ENCODE results near the gene SLC6A18.

The SLC6A18 gene

GRCh38 chr5:1239505-1240251 is 14.5 kb downstream of the SLC6A18 start:
- no peak for DNase-seq

- DNase-seq: no peak
These were observed 15.5 kb downstream of the SLC6A18 start for GRCh38 chr5:1240496-1241260.

GRCh38 chr5:1241509-1242080 is 16.4 kb downstream of the SLC6A18 start:
- no peak for DNase-seq

GRCh38 chr5:1242733-1243486 is 17.7 kb downstream of the SLC6A18 start:
- DNase-seq: no peak

- DNase-seq: no peak
These were observed 18.4 kb downstream of the SLC6A18 start for GRCh38 chr5:1243487-1244130.

- DNase-seq: no peak
These were observed 19.1 kb downstream of the SLC6A18 start for GRCh38 chr5:1244255-1244654.

GRCh38 chr5:1244976-1245375 is 19.8 kb downstream of the SLC6A18 start:
- no peak for DNase-seq

- DNase-seq: no peak
These were observed 20.9 kb downstream of the SLC6A18 start for GRCh38 chr5:1245905-1246576.

GRCh38 chr5:1246711-1247431 is 21.7 kb downstream of the SLC6A18 start:
- DNase-seq: no peak

GRCh38 chr5:1247811-1248210 is 22.6 kb downstream of the SLC6A18 start:
- DNase-seq: no peak

- no peak for DNase-seq
These were observed 24.4 kb downstream of the SLC6A18 start for GRCh38 chr5:1249366-1250280.

GRCh38 chr5:1251678-1252580 is 26.7 kb downstream of the SLC6A18 start:
- DNase-seq: no peak

GRCh38 chr5:1252681-1253080 is 27.5 kb downstream of the SLC6A18 start:
- DNase-seq: no peak

GRCh38 chr5:1253456-1254105 is 28.4 kb downstream of the SLC6A18 start:
- no peak for DNase-seq

GRCh38 chr5:1254196-1254595 is 29.0 kb downstream of the SLC6A18 start:
- no peak for DNase-seq

GRCh38 chr5:1255081-1255561 is 29.9 kb downstream of the SLC6A18 start:
- DNase-seq: no peak

GRCh38 chr5:1256776-1257175 is 31.6 kb downstream of the SLC6A18 start:
- DNase-seq: no peak

- DNase-seq: no peak
These were observed 32.2 kb downstream of the SLC6A18 start for GRCh38 chr5:1257363-1257762.

GRCh38 chr5:1257841-1258240 is 32.7 kb downstream of the SLC6A18 start:
- no peak for DNase-seq

All from DMS 273 treated with DMSO at 0.1 percent for 48 hours (cell line).